ENCODE data around the gene GH1. TPM values are rescaled to one million over a fixed set of nuclear protein-coding genes. Genes with fewer than 3 reads are reported as not detected.

Gene GH1
- total and polyA plus RNA-seq, 2 experiments from 2014 or later: not detected

DNA sequence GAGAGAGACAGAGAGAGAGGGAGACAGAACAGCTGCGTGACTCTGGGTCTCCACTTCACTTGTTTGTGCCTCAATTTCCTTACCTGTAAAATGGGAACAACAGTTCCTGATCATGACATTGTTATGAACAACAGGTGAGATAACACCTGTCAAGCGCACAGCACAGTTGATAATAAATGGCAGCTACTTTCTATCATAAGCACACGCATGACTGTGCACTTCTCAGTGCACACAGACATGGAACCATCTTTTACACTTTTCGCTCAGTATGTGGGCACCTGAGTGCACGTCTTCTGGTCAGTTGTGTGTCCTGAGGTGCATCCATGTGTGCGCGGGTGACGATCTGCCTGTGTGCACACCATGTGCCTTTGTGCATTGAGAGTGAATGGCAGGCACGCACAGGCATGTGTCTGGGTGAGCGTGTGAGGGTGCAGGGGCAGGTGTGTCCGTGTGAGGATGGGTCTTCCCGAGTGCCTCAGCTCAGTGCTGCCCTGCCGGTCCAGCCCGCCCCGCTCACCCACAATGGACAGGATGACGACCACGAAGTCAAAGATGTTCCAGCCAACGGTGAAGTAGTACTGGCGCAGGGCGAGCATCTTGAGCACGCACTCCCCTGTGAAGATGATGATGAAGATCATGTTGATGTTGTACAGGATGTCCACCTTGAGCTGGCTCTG lies 23.8 kb upstream of the GH1 start:
- 84 to 86% methylated on average over 21 of the region's 21 CpGs for WGBS, 2 experiments (ENCODE audit: low coverage in 1 of 2, low lambda C conversion rate in 2 of 2, missing lambda C conversion rate in 2 of 2)
- H3K27ac ChIP-seq: no peak overlapping the region
- H3K4me2 ChIP-seq (ENCODE audit: unreplicated experiment): no peak overlapping the region
- no peak for TF ChIP-seq EZH2phosphoT487 (IDR thresholded peaks at IDR 0.05; ENCODE audit: insufficient read depth, low read depth)
- no peak for TF ChIP-seq EZH2 (IDR thresholded peaks at IDR 0.05; ENCODE audit: insufficient read depth, poor library complexity, severe bottlenecking)
- no peak overlapping the region for H2AFZ ChIP-seq
- H3K9ac ChIP-seq: no peak overlapping the region
- in situ Hi-C loops (cut with MboI): no loop called here
- H3K9me3 ChIP-seq (ENCODE audit: low read depth): no peaks in the 10 kb centered on the region
- no peak overlapping the region for H3K4me3 ChIP-seq
- H3K27me3 ChIP-seq (replicated peaks; ENCODE audit: insufficient read depth): no peaks in the 10 kb centered on the region
- no peaks in the 10 kb centered on the region for H4K20me1 ChIP-seq (ENCODE audit: insufficient read depth)
- H3K9me2 ChIP-seq (ENCODE audit: insufficient read depth): no peaks in the 10 kb centered on the region
- H3K4me1 ChIP-seq (ENCODE audit: insufficient read depth): no peaks in the 10 kb centered on the region
- no peaks in the 10 kb centered on the region for H3F3A ChIP-seq (ENCODE audit: insufficient read depth)
- H3K36me3 ChIP-seq (ENCODE audit: low read depth): no peaks in the 10 kb centered on the region
- H3K79me2 ChIP-seq (ENCODE audit: insufficient read depth): no peaks in the 10 kb centered on the region
- DNase-seq: no peak

DNA sequence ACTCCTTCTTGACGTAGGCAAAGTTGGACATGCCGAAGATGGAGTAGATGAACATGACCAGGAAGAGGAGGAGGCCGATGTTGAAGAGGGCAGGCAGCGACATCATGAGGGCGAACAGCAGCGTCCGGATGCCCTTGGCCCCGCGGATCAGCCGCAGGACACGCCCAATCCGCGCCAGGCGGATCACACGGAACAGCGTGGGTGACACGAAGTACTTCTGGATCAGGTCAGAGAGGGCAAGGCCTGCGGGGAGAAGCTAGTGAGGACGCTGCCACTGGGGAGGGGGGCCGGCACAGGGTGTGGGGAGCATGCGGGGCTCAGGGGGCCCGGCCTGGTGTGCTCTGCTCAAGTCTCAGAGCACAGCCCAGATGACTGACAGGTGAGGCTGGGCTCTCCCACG lies 23.1 kb upstream of the GH1 start:
- H3K9me2 ChIP-seq (ENCODE audit: insufficient read depth): no peaks in the 10 kb centered on the region
- in situ Hi-C loops (cut with MboI): no loop called here
- no peak overlapping the region for H2AFZ ChIP-seq
- no peak overlapping the region for H3K4me3 ChIP-seq
- no peak for DNase-seq
- TF ChIP-seq EZH2 (IDR thresholded peaks at IDR 0.05; ENCODE audit: insufficient read depth, poor library complexity, severe bottlenecking): no peak
- no peak for TF ChIP-seq EZH2phosphoT487 (IDR thresholded peaks at IDR 0.05; ENCODE audit: insufficient read depth, low read depth)
- H3K36me3 ChIP-seq (ENCODE audit: low read depth): no peaks in the 10 kb centered on the region
- H4K20me1 ChIP-seq (ENCODE audit: insufficient read depth): no peaks in the 10 kb centered on the region
- H3K4me1 ChIP-seq (ENCODE audit: insufficient read depth): no peaks in the 10 kb centered on the region
- no peak overlapping the region for H3K4me2 ChIP-seq (ENCODE audit: unreplicated experiment)
- H3F3A ChIP-seq (ENCODE audit: insufficient read depth): no peaks in the 10 kb centered on the region
- no peaks in the 10 kb centered on the region for H3K9me3 ChIP-seq (ENCODE audit: low read depth)
- 83 to 86% methylated on average over 19 to 23 of the region's 23 CpGs for WGBS, 2 experiments (ENCODE audit: low coverage in 1 of 2, low lambda C conversion rate in 2 of 2, missing lambda C conversion rate in 2 of 2)
- H3K79me2 ChIP-seq (ENCODE audit: insufficient read depth): no peaks in the 10 kb centered on the region
- H3K27me3 ChIP-seq (replicated peaks; ENCODE audit: insufficient read depth): no peaks in the 10 kb centered on the region
- H3K27ac ChIP-seq: no peak overlapping the region
- H3K9ac ChIP-seq: no peak overlapping the region

DNA sequence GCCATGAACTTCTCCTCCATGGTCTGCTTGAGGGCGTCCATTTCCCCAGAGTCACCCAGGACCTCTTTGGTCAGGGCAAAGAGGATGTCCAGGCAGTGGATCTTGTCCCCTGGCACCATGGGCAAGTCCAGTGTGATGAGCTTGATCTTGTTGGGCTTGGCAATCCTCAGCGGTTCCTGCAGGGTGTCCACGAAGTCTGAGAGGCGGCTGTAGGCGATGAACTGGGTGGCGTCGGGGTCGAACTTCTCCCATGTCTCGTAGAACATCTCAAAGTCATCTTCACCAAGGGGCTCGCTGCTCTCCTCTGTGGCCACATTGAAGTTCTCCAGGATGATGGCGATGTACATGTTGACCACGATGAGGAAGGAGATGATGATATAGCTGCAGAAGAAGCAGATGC lies 22.5 kb upstream of the GH1 start:
- 79 to 82% methylated on average over 12 of the region's 12 CpGs for WGBS, 2 experiments (ENCODE audit: low coverage in 1 of 2, low lambda C conversion rate in 2 of 2, missing lambda C conversion rate in 2 of 2)
- Histone ChIP-seq H3K27ac (no peak overlapping the region), H3K9ac (no peak overlapping the region), H3K4me1 (ENCODE audit: insufficient read depth) (no peaks in the 10 kb centered on the region), H3K4me3 (no peak overlapping the region), H3K9me3 (ENCODE audit: low read depth) (no peaks in the 10 kb centered on the region), H3K36me3 (ENCODE audit: low read depth) (no peaks in the 10 kb centered on the region), H3K9me2 (ENCODE audit: insufficient read depth) (no peaks in the 10 kb centered on the region), H4K20me1 (ENCODE audit: insufficient read depth) (no peaks in the 10 kb centered on the region), H3K4me2 (ENCODE audit: unreplicated experiment) (no peak overlapping the region), H3F3A (ENCODE audit: insufficient read depth) (no peaks in the 10 kb centered on the region), H2AFZ (no peak overlapping the region), H3K27me3 (replicated peaks; ENCODE audit: insufficient read depth) (peaks cover 2% of the 10 kb centered on the region), H3K79me2 (ENCODE audit: insufficient read depth) (no peaks in the 10 kb centered on the region)
- no peak for TF ChIP-seq EZH2 (IDR thresholded peaks at IDR 0.05; ENCODE audit: insufficient read depth, poor library complexity, severe bottlenecking)
- no peak for TF ChIP-seq EZH2phosphoT487 (IDR thresholded peaks at IDR 0.05; ENCODE audit: insufficient read depth, low read depth)
- in situ Hi-C loops (cut with MboI): no loop called here
- no peak for DNase-seq

DNA sequence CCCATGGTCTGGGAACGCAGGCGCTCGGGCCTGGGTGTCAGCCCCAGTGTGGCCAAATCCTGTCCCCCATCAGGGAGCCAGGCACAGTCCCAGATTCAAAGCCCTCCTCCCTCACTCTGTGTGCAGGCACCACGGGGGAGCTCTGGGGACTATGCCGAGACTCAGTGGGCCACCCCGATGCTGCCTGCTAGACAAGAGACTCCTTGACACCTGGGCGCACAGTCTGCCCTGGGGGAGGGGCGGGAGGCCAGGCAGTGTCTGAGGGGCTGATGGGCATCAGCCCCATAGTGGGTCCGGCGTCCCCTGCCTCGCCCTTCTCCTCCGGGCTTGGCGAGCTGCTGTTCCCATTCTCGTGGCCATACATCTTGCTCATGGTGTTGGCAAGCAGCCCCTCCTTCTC lies 21.9 kb upstream of the GH1 start:
- H3K9ac ChIP-seq: no peak overlapping the region
- H3K9me2 ChIP-seq (ENCODE audit: insufficient read depth): no peaks in the 10 kb centered on the region

More for the DNA sequence above, 21.9 kb upstream of the GH1 start:
- Histone ChIP-seq H3K9me3 (ENCODE audit: low read depth) (no peaks in the 10 kb centered on the region), H3K4me3 (no peak overlapping the region), H3K79me2 (ENCODE audit: insufficient read depth) (no peaks in the 10 kb centered on the region), H3K27ac (no peak overlapping the region), H3K36me3 (ENCODE audit: low read depth) (no peaks in the 10 kb centered on the region), H3F3A (ENCODE audit: insufficient read depth) (no peaks in the 10 kb centered on the region), H3K4me1 (ENCODE audit: insufficient read depth) (no peaks in the 10 kb centered on the region), H4K20me1 (ENCODE audit: insufficient read depth) (no peaks in the 10 kb centered on the region), H2AFZ (no peak overlapping the region), H3K4me2 (ENCODE audit: unreplicated experiment) (no peak overlapping the region), H3K27me3 (replicated peaks; ENCODE audit: insufficient read depth) (peaks cover 8% of the 10 kb centered on the region)
- no peak for DNase-seq
- TF ChIP-seq EZH2 (IDR thresholded peaks at IDR 0.05; ENCODE audit: insufficient read depth, poor library complexity, severe bottlenecking): no peak
- TF ChIP-seq EZH2phosphoT487 (IDR thresholded peaks at IDR 0.05; ENCODE audit: insufficient read depth, low read depth): no peak
- 73 to 82% methylated on average over 13 to 14 of the region's 14 CpGs for WGBS, 2 experiments (ENCODE audit: low coverage in 1 of 2, low lambda C conversion rate in 2 of 2, missing lambda C conversion rate in 2 of 2)
- in situ Hi-C loops (cut with MboI): no loop called here

All from GM23248 (cell line).